ENCODE results near the gene RASD1.

GRCh38 chr17:17494870-17495535 lies 1.2 kb downstream of the RASD1 start:
- TF ChIP-seq CTCF (conservative IDR thresholded peaks at IDR 0.05; ENCODE audit: low read depth in 2 of 2) = 0 out of 4 replicates have a peak, but pooled peaks of 1 of the 2 experiments have one; percentile 7
- no peak for TF ChIP-seq EZH2phosphoT487 (IDR thresholded peaks at IDR 0.05; ENCODE audit: unreplicated experiment)
- TF ChIP-seq POLR2AphosphoS5 (IDR thresholded peaks at IDR 0.05; ENCODE audit: low read depth) = peak; percentile 22; the same call in 1 of the 2 replicates
